Upper lobe of left lung (tissue), 6 donors: ENCODE measurements around the gene NISCH. TPM values are rescaled to one million over a fixed set of nuclear protein-coding genes. Genes with fewer than 3 reads are reported as not detected.

Experiments
- ATAC-seq, 2 donors: fragments of 200-7000 bp; cut with Tn5 transposase; one replicate each; pipeline ENCODE4 v1.9.1; 2022; ENCODE audit warnings: mild to moderate bottlenecking in 2 of 2, moderate library complexity in 2 of 2; ENCODE audit not compliant: low FRiP score in 2 of 2
- DNase-seq, 2 donors: peaks; one replicate each; pipeline ENCODE4 v3.0.0-alpha.2; 2019 to 2020
- H3K27ac ChIP-seq, 4 donors: fragments of 200-600 bp; sonication (generic); one replicate each; pipeline ENCODE4 v1.5.1; 2016 to 2019
- H3K27me3 ChIP-seq, 4 donors: fragments of 200-600 bp; sonication (generic); one replicate each; pipeline ENCODE4 v1.5.1; 2017 to 2019
- H3K36me3 ChIP-seq, 4 donors: fragments of 200-600 bp; sonication (generic); one replicate each; pipeline ENCODE4 v1.5.1; 2016 to 2019
- H3K4me1 ChIP-seq, 4 donors: fragments of 200-600 bp; sonication (generic); one replicate each; pipeline ENCODE4 v1.5.1; 2018 to 2019
- H3K4me3 ChIP-seq, 4 donors: fragments of 200-600 bp; sonication (generic); one replicate each; pipeline ENCODE4 v1.5.1; 2017 to 2019; ENCODE audit warnings: mild to moderate bottlenecking in 2 of 4, moderate library complexity in 1 of 4
- H3K9me3 ChIP-seq, 4 donors: fragments of 200-600 bp; sonication (generic); one replicate each; pipeline ENCODE4 v1.5.1; 2018 to 2019
- CTCF ChIP-seq, 6 experiments: fragments of 450-650 bp in 4 of 6; fragments of 200-600 bp in 2 of 6; sonication (generic) in 2 of 6; IDR thresholded peaks; one replicate each; pipeline ENCODE4 v1.5.1; 2016 to 2019; ENCODE audit warnings: antibody characterized with exemption in 6 of 6
- EP300 ChIP-seq, 4 donors: sonication (generic); formaldehyde crosslinking; IDR thresholded peaks; one replicate each; pipeline ENCODE4 v1.5.1; 2017; ENCODE audit warnings: antibody characterized with exemption in 4 of 4, control low read depth in 2 of 4
- POLR2A ChIP-seq, 4 donors: fragments of 450-650 bp; IDR thresholded peaks; one replicate each; pipeline ENCODE4 v1.5.1; 2016 to 2017; ENCODE audit warnings: antibody characterized with exemption in 4 of 4, mild to moderate bottlenecking in 2 of 4
- POLR2AphosphoS5 ChIP-seq, 2 donors: sonication (generic); formaldehyde crosslinking; IDR thresholded peaks; one replicate each; pipeline ENCODE4 v1.5.1; 2017; ENCODE audit warnings: antibody characterized with exemption in 2 of 2
- WGBS, 2 donors: methylation state at CpG; one replicate each; pipeline ENCODE4 v1.1.5; 2017 to 2018; 5-methylcytosine and 5-hydroxymethylcytosine counted together
- total RNA-seq, 6 donors: library from RNA; depleted of rRNA in 4 of 6; stranded (reverse); fragments of >200 nt in 4 of 6; gene quantifications; one replicate each; pipeline versions ENCODE4 v1.1.0 to v1.2.1, GENCODE V29; 2016 to 2021
- donor health status: DM: no; HTN: no; CAD: no; lungs with moderate emphysema.
- donor health status: DM: no; HTN: yes; CAD: no; lungs with severe emphysema.

The NISCH gene
- total RNA-seq, 6 donors from 2014 or later: 60.7 to 288 (median 83.0) TPM

- H3K27me3 ChIP-seq: no peaks in the 10 kb centered on the region
- TF ChIP-seq EP300 (IDR thresholded peaks at IDR 0.05) (no peak), CTCF (IDR thresholded peaks at IDR 0.05) (peak; percentile 71 to 88 (median 77)), POLR2A (IDR thresholded peaks at IDR 0.05) (no peak), POLR2AphosphoS5 (IDR thresholded peaks at IDR 0.05) (no peak)
- peak in 1 of 2 donors; percentile 63 for DNase-seq
- H3K4me1 ChIP-seq: peaks cover 19 to 34% (median 25%) of the 10 kb centered on the region in 4 donors
- H3K9me3 ChIP-seq: no peaks in the 10 kb centered on the region
- ATAC-seq: peak; percentile 80 to 89
- peak overlapping the region in 3 of 4 donors; percentile 26 to 79 (median 64) for H3K27ac ChIP-seq
- H3K36me3 ChIP-seq: no peaks in the 10 kb centered on the region
- 12 to 14% methylated on average over 7 of the region's 7 CpGs for WGBS, 2 donors
- no peak overlapping the region for H3K4me3 ChIP-seq
Measured at GRCh38 chr3:52428151-52429005, 27.0 kb upstream of the NISCH start.

- DNase-seq (no peak), ATAC-seq (no peak)
- H3K27ac ChIP-seq: peak overlapping the region; percentile 26 to 79 (median 52)
- 48 to 58% methylated on average over 3 of the region's 3 CpGs for WGBS, 2 donors
- no peaks in the 10 kb centered on the region for H3K9me3 ChIP-seq
- H3K4me1 ChIP-seq: peaks cover 25 to 40% (median 29%) of the 10 kb centered on the region in 4 donors
- TF ChIP-seq POLR2A (IDR thresholded peaks at IDR 0.05): no peak
- TF ChIP-seq POLR2AphosphoS5 (IDR thresholded peaks at IDR 0.05): no peak
- no peak for TF ChIP-seq CTCF (IDR thresholded peaks at IDR 0.05)
- no peak for TF ChIP-seq EP300 (IDR thresholded peaks at IDR 0.05)
- H3K4me3 ChIP-seq: no peak overlapping the region
- H3K36me3 ChIP-seq: no peaks in the 10 kb centered on the region
- no peaks in the 10 kb centered on the region for H3K27me3 ChIP-seq
Measured at GRCh38 chr3:52429031-52429430, 26.4 kb upstream of the NISCH start.

- no peaks in the 10 kb centered on the region for H3K9me3 ChIP-seq
- no peak overlapping the region for H3K4me3 ChIP-seq
- peaks cover 32 to 46% (median 37%) of the 10 kb centered on the region in 4 donors for H3K4me1 ChIP-seq
- 66 to 71% methylated on average over 6 to 7 of the region's 7 CpGs for WGBS, 2 donors
- H3K27ac ChIP-seq: peak overlapping the region; percentile 44 to 79 (median 68)
- TF ChIP-seq POLR2A (IDR thresholded peaks at IDR 0.05) (peak in 1 of 4 donors; percentile 9), EP300 (IDR thresholded peaks at IDR 0.05) (peak in 2 of 4 donors; percentile 7 to 48), CTCF (IDR thresholded peaks at IDR 0.05) (no peak), POLR2AphosphoS5 (IDR thresholded peaks at IDR 0.05) (peak; percentile 33 to 35)
- H3K36me3 ChIP-seq: no peaks in the 10 kb centered on the region
- no peak for DNase-seq
- no peaks in the 10 kb centered on the region for H3K27me3 ChIP-seq
- peak in 1 of 2 donors; percentile 20 for ATAC-seq
Measured at GRCh38 chr3:52429779-52430415, 25.5 kb upstream of the NISCH start.

- no peak overlapping the region for H3K4me3 ChIP-seq
- peaks cover 32 to 46% (median 38%) of the 10 kb centered on the region in 4 donors for H3K4me1 ChIP-seq
- H3K36me3 ChIP-seq: no peaks in the 10 kb centered on the region
- TF ChIP-seq EP300 (IDR thresholded peaks at IDR 0.05) (no peak), POLR2AphosphoS5 (IDR thresholded peaks at IDR 0.05) (no peak), CTCF (IDR thresholded peaks at IDR 0.05) (no peak), POLR2A (IDR thresholded peaks at IDR 0.05) (no peak)
- 75 to 88% methylated on average over 8 to 9 of the region's 9 CpGs for WGBS, 2 donors
- DNase-seq (peak in 1 of 2 donors; percentile 19), ATAC-seq (no peak)
- H3K27ac ChIP-seq: peak overlapping the region; percentile 44 to 79 (median 68)
- no peaks in the 10 kb centered on the region for H3K27me3 ChIP-seq
- no peaks in the 10 kb centered on the region for H3K9me3 ChIP-seq
Measured at GRCh38 chr3:52430416-52430810, 25.0 kb upstream of the NISCH start.
